DND-41 (cell line): ENCODE measurements around the gene ATOH1.

Source experiments
- ATAC-seq: fragments of 200-7000 bp; cut with Tn5 transposase; 3 replicates; pipeline ENCODE4 v1.9.1; 2021; ENCODE audit warnings: low read depth; ENCODE audit not compliant: insufficient read depth
- DNase-seq: peaks from one replicate; pipeline ENCODE4 v3.0.0-alpha.2; 2020
- H2AFZ ChIP-seq: 2 replicates; pipeline ENCODE4 v1.6.0; 2012; ENCODE audit warnings: low read depth, low read length
- H3K27ac ChIP-seq: 2 replicates; pipeline ENCODE4 v1.5.1; 2012; ENCODE audit warnings: low read length, inconsistent platforms
- H3K27me3 ChIP-seq: fragments of 200-600 bp; sonication (generic); 2 replicates; pipeline ENCODE4 v1.6.0; 2012; ENCODE audit warnings: low read length, mild to moderate bottlenecking, inconsistent platforms; ENCODE audit not compliant: insufficient read depth, poor library complexity
- H3K36me3 ChIP-seq: 2 replicates; pipeline ENCODE4 v1.5.1; 2012; ENCODE audit warnings: low read length, inconsistent platforms; ENCODE audit not compliant: insufficient read depth
- H3K4me1 ChIP-seq: 2 replicates; pipeline ENCODE4 v1.5.1; 2012; ENCODE audit warnings: mild to moderate bottlenecking, low read length; ENCODE audit not compliant: insufficient read depth
- H3K4me2 ChIP-seq: 2 replicates; pipeline ENCODE4 v1.6.0; 2012; ENCODE audit warnings: mild to moderate bottlenecking, moderate library complexity, low read length, inconsistent platforms; ENCODE audit not compliant: insufficient read depth
- H3K4me3 ChIP-seq, 2 experiments: fragments of 200-600 bp in 1 of 2; shearing (Covaris generic) in 1 of 2; 2 replicates each; pipeline ENCODE4 v1.5.1; 2012 to 2016; ENCODE audit warnings: inconsistent platforms in 2 of 2, low read length in 2 of 2, mild to moderate bottlenecking in 2 of 2, low read depth in 1 of 2, moderate library complexity in 1 of 2
- H3K79me2 ChIP-seq: 2 replicates; pipeline ENCODE4 v1.6.0; 2012; ENCODE audit warnings: low read length, inconsistent platforms; ENCODE audit not compliant: insufficient read depth
- H3K9ac ChIP-seq: 2 replicates; pipeline ENCODE4 v1.6.0; 2012; ENCODE audit warnings: low read depth, mild to moderate bottlenecking, inconsistent platforms, low read length, moderate library complexity
- H3K9me3 ChIP-seq: 2 replicates; pipeline ENCODE4 v1.5.1; 2012; ENCODE audit warnings: low read length, moderate library complexity, mild to moderate bottlenecking, inconsistent platforms; ENCODE audit not compliant: insufficient read depth, severe bottlenecking
- H4K20me1 ChIP-seq: 2 replicates; pipeline ENCODE4 v1.6.0; 2012; ENCODE audit warnings: low read length; ENCODE audit not compliant: insufficient read depth
- EZH2 ChIP-seq: IDR thresholded peaks from 3 replicates; pipeline ENCODE4 v1.6.1; 2012; ENCODE audit warnings: borderline replicate concordance, low read depth, mild to moderate bottlenecking, moderate library complexity, low read length, inconsistent platforms; ENCODE audit not compliant: severe bottlenecking
- TF ChIP-seq, protein P1 (sequence below): IDR thresholded peaks from 2 replicates; pipeline ENCODE4 v1.5.1; 2012; ENCODE audit warnings: borderline replicate concordance, low read length, moderate library complexity, mild to moderate bottlenecking; ENCODE audit not compliant: poor library complexity, severe bottlenecking; ENCODE audit errors: extremely low read depth

ATOH1 gene

DNA sequence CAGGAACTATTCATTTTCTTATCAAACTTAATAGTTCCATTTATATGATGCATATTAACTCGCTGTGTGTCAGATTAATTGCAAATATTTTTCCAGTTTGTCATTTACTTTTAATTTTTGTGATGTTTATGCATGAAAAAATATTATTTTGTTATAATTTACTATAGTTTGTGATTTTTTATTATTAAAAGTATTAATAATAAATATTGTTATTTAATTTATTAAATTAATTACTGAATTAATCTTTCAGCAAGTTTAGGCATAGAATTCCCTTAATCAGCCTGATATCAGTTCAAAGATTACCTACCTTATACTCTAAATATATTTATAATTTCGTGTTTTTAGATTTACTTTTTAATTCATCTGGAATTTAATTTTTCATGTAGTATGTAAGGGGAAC lies 15.5 kb upstream of the ATOH1 start:
- H3K4me1 ChIP-seq = peaks cover 5% of the 10 kb centered on the region; the same call in 1 of the 2 replicates
- no peak overlapping the region for H3K9ac ChIP-seq
- no peak overlapping the region for H3K4me2 ChIP-seq
- H4K20me1 ChIP-seq = no peaks in the 10 kb centered on the region
- no peaks in the 10 kb centered on the region for H3K36me3 ChIP-seq
- ATAC-seq = no peak
- H3K79me2 ChIP-seq = no peaks in the 10 kb centered on the region
- TF ChIP-seq EZH2 = no peak
- TF ChIP-seq, protein P1, sequence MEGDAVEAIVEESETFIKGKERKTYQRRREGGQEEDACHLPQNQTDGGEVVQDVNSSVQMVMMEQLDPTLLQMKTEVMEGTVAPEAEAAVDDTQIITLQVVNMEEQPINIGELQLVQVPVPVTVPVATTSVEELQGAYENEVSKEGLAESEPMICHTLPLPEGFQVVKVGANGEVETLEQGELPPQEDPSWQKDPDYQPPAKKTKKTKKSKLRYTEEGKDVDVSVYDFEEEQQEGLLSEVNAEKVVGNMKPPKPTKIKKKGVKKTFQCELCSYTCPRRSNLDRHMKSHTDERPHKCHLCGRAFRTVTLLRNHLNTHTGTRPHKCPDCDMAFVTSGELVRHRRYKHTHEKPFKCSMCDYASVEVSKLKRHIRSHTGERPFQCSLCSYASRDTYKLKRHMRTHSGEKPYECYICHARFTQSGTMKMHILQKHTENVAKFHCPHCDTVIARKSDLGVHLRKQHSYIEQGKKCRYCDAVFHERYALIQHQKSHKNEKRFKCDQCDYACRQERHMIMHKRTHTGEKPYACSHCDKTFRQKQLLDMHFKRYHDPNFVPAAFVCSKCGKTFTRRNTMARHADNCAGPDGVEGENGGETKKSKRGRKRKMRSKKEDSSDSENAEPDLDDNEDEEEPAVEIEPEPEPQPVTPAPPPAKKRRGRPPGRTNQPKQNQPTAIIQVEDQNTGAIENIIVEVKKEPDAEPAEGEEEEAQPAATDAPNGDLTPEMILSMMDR = no peak
- no peak overlapping the region for H3K27ac ChIP-seq
- no peak for DNase-seq
- H2AFZ ChIP-seq = no peak overlapping the region
- no peaks in the 10 kb centered on the region for H3K9me3 ChIP-seq
- H3K27me3 ChIP-seq = no peaks in the 10 kb centered on the region
- no peak overlapping the region for H3K4me3 ChIP-seq

DNA sequence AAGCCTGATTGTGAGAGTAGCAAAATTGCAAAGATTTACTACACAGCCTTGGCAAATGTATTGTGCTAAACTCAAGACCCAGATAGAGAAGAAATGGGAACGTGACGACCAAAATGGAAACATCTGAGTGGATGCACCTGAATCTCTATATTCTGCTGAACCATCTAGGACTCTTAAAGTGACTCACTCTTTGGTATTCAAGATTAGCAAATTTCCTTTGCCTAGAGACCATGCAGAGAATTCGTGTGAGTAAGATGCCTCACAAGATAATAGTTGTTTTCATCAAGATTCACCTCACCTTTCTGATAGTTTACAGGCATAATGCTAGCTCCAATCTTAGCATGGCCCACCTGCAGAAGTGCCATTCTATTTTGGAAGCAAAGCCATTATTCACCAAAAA lies 14.4 kb upstream of the ATOH1 start:
- H3K9me3 ChIP-seq = no peaks in the 10 kb centered on the region
- no peaks in the 10 kb centered on the region for H3K27me3 ChIP-seq
- H4K20me1 ChIP-seq = no peaks in the 10 kb centered on the region
- peaks cover 5% of the 10 kb centered on the region; the same call in 1 of the 2 replicates for H3K4me1 ChIP-seq
- no peaks in the 10 kb centered on the region for H3K79me2 ChIP-seq
- DNase-seq (no peak), ATAC-seq (no peak)
- H3K9ac ChIP-seq = no peak overlapping the region
- H2AFZ ChIP-seq = no peak overlapping the region
- no peaks in the 10 kb centered on the region for H3K36me3 ChIP-seq
- H3K27ac ChIP-seq = no peak overlapping the region
- H3K4me3 ChIP-seq = no peak overlapping the region
- TF ChIP-seq EZH2 = no peak
- TF ChIP-seq, protein P1 = no peak
- no peak overlapping the region for H3K4me2 ChIP-seq

DNA sequence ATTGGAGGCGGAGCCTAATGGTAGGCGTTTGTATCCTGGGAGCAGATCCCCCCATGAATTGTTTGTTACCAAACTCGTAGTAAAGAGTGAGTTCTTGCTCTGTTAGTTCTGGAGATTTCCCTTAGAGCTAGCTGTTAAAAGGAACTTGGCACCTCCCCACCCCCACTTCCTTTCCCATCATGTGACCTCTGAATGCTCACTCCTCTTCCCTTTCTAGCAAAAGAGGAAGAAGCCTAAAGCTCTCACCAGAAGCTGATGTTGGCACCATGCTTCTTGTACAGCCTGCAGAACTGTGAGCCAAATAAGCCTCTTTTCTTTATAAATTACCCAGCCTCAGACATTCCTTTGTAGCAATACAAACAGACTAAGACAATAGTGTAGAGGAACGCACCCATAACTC lies 13.8 kb upstream of the ATOH1 start:
- Histone ChIP-seq H3K27ac (no peak overlapping the region), H3K4me1 (peaks cover 5% of the 10 kb centered on the region; the same call in 1 of the 2 replicates), H3K4me2 (no peak overlapping the region), H3K4me3 (no peak overlapping the region), H4K20me1 (no peaks in the 10 kb centered on the region), H3K27me3 (no peaks in the 10 kb centered on the region), H3K79me2 (no peaks in the 10 kb centered on the region), H2AFZ (peak overlapping the region; percentile 34; the same call in 1 of the 2 replicates), H3K9ac (no peak overlapping the region), H3K9me3 (no peaks in the 10 kb centered on the region), H3K36me3 (no peaks in the 10 kb centered on the region)
- DNase-seq (peak; percentile 25), ATAC-seq (peak; percentile 55; the same call in 2 of the 3 replicates)
- TF ChIP-seq EZH2 = no peak
- TF ChIP-seq, protein P1 = no peak

DNA sequence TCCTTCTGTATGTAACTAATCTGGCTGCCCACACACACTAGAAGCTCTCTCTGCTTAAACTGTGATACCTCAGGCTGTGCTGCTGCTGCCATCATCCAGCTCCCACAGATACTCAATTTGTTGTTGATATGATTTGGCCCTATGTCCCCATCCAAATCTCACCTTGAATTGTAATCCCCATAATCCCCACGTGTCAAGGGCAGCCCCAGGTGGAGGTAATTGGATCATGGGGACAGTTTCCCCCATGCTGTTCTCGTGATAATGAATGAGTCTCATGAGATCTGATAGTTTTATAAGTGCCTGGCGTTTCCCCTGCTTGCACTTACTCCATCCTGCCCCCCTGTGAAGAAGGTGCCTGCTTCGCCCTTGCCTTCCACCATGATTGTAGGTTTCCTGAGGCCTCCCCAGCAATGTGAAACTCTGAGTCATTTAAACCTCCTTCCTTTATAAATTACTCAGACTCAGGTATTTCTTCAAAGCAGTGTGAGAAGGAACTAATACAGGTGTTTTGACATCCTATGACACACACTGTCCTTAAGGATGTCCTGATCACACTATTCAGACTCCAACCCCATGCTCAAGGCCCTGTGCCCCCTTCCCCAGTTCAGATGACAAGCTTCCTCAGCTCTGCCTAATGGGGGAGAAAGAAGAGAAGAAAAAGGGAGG lies 2.9 kb upstream of the ATOH1 start:
- ATAC-seq (no peak), DNase-seq (no peak)
- no peak overlapping the region for H2AFZ ChIP-seq
- H3K27ac ChIP-seq = no peak overlapping the region
- no peak overlapping the region for H3K4me3 ChIP-seq
- H4K20me1 ChIP-seq = no peaks in the 10 kb centered on the region
- no peaks in the 10 kb centered on the region for H3K27me3 ChIP-seq
- H3K9me3 ChIP-seq = no peaks in the 10 kb centered on the region
- H3K9ac ChIP-seq = no peak overlapping the region
- no peaks in the 10 kb centered on the region for H3K79me2 ChIP-seq
- no peak overlapping the region for H3K4me2 ChIP-seq
- H3K36me3 ChIP-seq = no peaks in the 10 kb centered on the region
- no peaks in the 10 kb centered on the region for H3K4me1 ChIP-seq
- no peak for TF ChIP-seq EZH2
- TF ChIP-seq, protein P1 = no peak
